Posterior cingulate gyrus (tissue), 11 donors: ENCODE measurements around the gene SPPL2A.
"Not testable (repeated sequence)": the region's sequence is repeated elsewhere in the genome, so short reads cannot be mapped to it uniquely, and the experiment has no call there.

Experiments
- DNase-seq, 10 donors: peaks; one replicate each; pipeline versions ENCODE4 v3.0.0 to v3.0.0-alpha.2; 2020 to 2021; ENCODE audit warnings: mixed read lengths in 3 of 10
- intact Hi-C: fragments of 100-400 bp; cut with DNase I; formaldehyde crosslinking; loops from one replicate; pipeline ENCODE4 v1.15.1; 2023

SPPL2A gene

DNA sequence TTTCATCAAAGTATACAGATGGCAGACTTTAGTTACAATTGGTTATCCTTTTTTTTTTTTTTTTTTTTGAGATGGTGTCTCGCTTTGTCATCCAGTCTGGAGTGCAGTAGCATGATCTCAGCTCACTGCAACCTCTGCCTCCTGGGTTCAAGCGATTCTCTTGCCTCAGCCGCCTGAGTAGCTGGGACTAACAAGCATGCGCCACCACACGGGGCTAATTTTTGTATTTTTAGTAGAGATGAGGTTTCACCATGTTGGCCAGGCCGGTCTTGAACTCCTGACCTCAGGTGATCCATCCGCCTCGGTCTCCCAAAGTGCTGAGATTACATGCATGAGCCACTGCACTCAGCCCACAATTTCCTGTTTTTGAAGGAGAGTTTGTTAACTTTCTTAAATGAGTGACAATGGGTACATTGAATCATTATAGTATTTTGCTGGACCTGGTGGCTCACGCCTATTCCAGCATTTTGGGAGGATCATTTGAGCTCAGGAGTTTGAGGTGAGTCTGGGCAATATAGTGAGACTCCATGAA, 70.8 kb downstream of the SPPL2A start:
- intact Hi-C loops, DNase-seq: not testable (repeated sequence)

GRCh38 chr15:50687302-50687902, 78.1 kb downstream of the SPPL2A start:
- intact Hi-C loops = loop anchor here (2.0 kb wide), 2 partner anchors 77 to 221 kb away; partner anchors contain the start of genes AP4E1 and SPPL2A
- no peak for DNase-seq

GRCh38 chr15:50686469-50687301, 78.8 kb downstream of the SPPL2A start, which contains the start of gene TRPM7:
Gene TRPM7 (minus strand): TSS chr15:50686797. CDS start chr15:50686533, 264 bp downstream.
- DNase-seq = peak; percentile 75 to 98 (median 82)
- intact Hi-C loops = loop anchor here (2.0 kb wide), 2 partner anchors 78 to 222 kb away; partner anchors contain the start of genes AP4E1 and SPPL2A

DNA sequence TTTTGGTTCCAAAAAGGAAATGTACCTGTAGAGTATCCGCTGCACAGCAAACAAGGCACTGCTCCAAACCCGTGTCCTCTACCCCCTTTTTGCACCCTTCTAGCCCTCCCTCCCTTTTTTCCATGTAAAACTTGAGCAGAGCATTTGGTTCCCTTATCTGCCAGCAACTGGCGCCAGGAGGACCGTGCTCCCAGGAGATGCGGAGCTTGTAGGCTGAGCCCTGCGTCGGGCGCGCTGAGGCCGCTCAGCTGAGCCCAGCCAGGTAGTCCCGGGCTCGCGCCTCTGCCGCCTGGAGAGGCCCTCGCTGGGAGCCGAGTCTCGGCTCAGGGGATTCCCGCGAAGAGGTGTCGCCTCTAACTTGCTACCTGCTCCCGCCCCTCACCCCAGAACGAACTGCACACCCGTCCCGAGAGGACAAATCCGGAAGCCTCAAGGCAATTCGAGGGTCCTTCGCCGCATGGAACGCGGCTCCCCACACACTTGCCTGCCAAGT, 79.5 kb downstream of the SPPL2A start:
- peak; percentile 15 to 93 (median 38) for DNase-seq
- intact Hi-C loops = loop anchor here (2.0 kb wide), 2 partner anchors 79 to 223 kb away; partner anchors contain the start of genes AP4E1 and SPPL2A

GRCh38 chr15:50685191-50685975, 80.1 kb downstream of the SPPL2A start:
- intact Hi-C loops = no loop called here
- no peak for DNase-seq

DNA sequence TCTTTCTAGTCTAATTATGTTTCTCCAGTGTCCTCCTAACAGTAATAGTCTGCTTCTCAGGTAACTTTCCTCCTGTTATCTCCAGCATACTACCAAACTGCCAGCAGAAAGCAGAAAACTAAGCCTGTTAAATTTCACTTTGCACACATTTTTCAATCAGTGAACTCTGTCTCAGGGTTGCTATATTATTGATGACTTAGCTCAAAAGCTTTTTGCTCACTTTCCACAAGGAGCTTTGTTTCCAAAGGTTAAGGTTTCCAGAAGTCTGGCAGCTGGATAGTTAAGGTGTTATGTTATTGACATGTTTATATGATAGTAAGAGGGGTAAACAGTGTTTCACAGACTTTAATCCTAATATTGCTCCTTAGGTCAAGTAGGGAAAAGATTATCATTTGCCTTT, 84.0 kb downstream of the SPPL2A start:
- intact Hi-C loops = no loop called here
- DNase-seq = no peak

DNA sequence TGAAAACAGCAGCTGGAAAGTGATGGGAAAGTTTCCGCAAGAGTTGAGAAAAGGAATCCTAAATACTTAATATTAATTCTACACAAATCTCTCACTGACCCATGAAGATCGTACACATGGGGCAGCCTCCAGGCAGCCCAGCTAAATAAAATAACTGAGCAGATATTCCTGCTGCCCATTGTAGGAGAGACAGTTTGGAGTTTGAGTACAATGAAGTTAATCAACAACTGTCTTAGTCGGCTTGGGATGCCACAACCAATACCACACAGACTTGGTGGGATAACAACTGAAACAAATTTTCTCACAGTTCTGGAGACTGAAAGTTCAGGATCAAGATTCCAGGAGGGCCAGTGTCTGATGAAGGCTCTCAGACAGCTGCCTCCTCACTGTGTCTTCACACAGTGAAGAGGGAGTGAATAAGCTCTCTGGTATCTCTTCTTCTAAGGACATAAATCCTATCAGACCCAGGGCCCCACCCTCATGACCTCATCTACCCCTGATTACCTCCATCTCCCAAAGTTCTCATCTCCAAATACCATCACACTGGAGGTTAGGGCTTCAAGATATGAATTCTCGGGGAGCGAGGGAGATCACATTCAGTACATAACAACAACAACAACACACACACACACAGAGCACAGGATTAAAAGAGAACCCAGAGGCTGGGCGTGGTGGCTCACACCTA, 88.6 kb downstream of the SPPL2A start:
- intact Hi-C loops = no loop called here
- DNase-seq = no peak

DNA sequence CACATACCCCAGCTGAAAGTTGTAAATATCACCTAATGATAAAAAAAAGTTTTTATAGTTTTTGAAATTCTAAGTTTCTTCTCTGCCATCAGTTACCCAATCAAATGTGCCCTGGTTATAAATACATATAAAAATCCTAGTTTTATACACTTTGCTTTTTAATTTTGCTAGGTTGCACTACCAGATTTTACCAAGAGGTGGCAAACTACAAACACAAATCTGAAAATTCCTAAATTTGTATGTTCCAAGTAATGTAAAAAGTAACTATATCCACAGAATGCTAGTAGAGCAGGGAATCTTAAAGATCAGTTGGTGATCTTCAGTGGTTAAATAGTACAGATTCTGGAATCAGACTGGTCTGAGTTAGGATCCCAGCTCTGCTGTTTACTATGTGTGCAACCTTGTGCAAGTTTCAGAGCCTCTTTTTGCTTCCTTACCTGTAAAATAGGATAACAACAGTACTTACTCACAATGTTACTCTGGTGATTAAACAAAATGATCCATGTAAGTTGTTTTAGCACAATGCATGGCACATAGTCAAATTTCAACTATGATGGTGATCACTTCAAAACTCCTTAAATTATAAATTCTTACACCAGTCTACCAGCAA, 89.9 kb downstream of the SPPL2A start:
- DNase-seq = no peak
- intact Hi-C loops = loop anchor here (1.0 kb wide), 2 partner anchors 202 to 233 kb away; partner anchors contain the start of gene AP4E1

DNA sequence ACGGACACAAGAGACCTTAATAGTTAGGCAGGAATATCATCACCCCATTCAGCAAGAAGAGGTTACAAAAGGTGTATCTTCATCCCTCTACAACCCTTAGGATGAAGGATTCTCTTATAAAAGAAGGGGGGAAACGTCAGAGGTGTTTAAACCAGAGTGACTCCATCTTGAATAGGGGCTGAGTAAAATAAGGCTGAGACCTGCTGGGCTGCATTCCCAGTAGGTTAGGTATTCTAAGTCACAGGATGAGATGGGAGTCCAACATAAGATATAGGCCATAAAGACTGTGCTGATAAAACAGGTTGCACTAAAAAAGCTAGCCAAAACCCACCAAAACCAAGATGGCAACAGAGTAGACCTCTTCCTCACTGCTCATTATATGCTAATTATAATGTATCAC, 95.4 kb downstream of the SPPL2A start:
- intact Hi-C loops = no loop called here
- no peak for DNase-seq

- DNase-seq = no peak
Measured at GRCh38 chr15:50669611-50670010, 95.9 kb downstream of the SPPL2A start.

GRCh38 chr15:50665938-50666337, 99.6 kb downstream of the SPPL2A start:
- no peak for DNase-seq
- intact Hi-C loops = no loop called here

More at GRCh38 chr15:50669611-50670010, 95.9 kb downstream of the SPPL2A start:
- intact Hi-C loops = no loop called here

- no peak for DNase-seq
- intact Hi-C loops = no loop called here
Measured at GRCh38 chr15:50655555-50655954, 110.0 kb downstream of the SPPL2A start.

- intact Hi-C loops = no loop called here
- no peak for DNase-seq
Measured at GRCh38 chr15:50653156-50653743, 112.3 kb downstream of the SPPL2A start.

- no peak for DNase-seq
- intact Hi-C loops = no loop called here
Measured at GRCh38 chr15:50652671-50653070, 112.8 kb downstream of the SPPL2A start.
